HG03342 (cell line): Measurements from ENCODE around the gene SPATA19.

Experiments
- ATAC-seq: cut with Tn5 transposase; IDR thresholded peaks from one replicate; pipeline ENCODE4 v1.9.1; 2021; ENCODE audit warnings: mild to moderate bottlenecking, moderate library complexity; ENCODE audit not compliant: unreplicated experiment

The SPATA19 gene

GRCh38 chr11:133819746-133820315 is 25.5 kb downstream of the SPATA19 start:
- no peak for ATAC-seq

GRCh38 chr11:133819114-133819513 is 26.2 kb downstream of the SPATA19 start:
- ATAC-seq = no peak

- ATAC-seq = no peak
Measured at GRCh38 chr11:133818302-133818701, 27.0 kb downstream of the SPATA19 start.

- no peak for ATAC-seq
Measured at GRCh38 chr11:133817449-133817848, 27.9 kb downstream of the SPATA19 start.

GRCh38 chr11:133816146-133816870 is 29.0 kb downstream of the SPATA19 start:
- no peak for ATAC-seq

- ATAC-seq = no peak
Measured at GRCh38 chr11:133815636-133816035, 29.7 kb downstream of the SPATA19 start.

- no peak for ATAC-seq
Measured at GRCh38 chr11:133814588-133815100, 30.7 kb downstream of the SPATA19 start.

GRCh38 chr11:133811850-133812685 is 33.2 kb downstream of the SPATA19 start:
- no peak for ATAC-seq

GRCh38 chr11:133810766-133811165 is 34.5 kb downstream of the SPATA19 start:
- no peak for ATAC-seq

- ATAC-seq = no peak
Measured at GRCh38 chr11:133809569-133810491, 35.5 kb downstream of the SPATA19 start.

GRCh38 chr11:133808393-133809140 is 36.7 kb downstream of the SPATA19 start:
- ATAC-seq = no peak

- no peak for ATAC-seq
Measured at GRCh38 chr11:133803026-133803425, 42.3 kb downstream of the SPATA19 start.

GRCh38 chr11:133801356-133801755 is 44.0 kb downstream of the SPATA19 start:
- no peak for ATAC-seq

- no peak for ATAC-seq
Measured at GRCh38 chr11:133800666-133801065, 44.6 kb downstream of the SPATA19 start.

- ATAC-seq = no peak
Measured at GRCh38 chr11:133797554-133797953, 47.8 kb downstream of the SPATA19 start.

- ATAC-seq = no peak
Measured at GRCh38 chr11:133796043-133796795, 49.1 kb downstream of the SPATA19 start.

- no peak for ATAC-seq
Measured at GRCh38 chr11:133795088-133795487, 50.2 kb downstream of the SPATA19 start.

GRCh38 chr11:133794205-133794604 is 51.1 kb downstream of the SPATA19 start:
- no peak for ATAC-seq
